NB4 (cell line): ENCODE data around the gene FUZ.

Experiments used
- DNase-seq: peaks from one replicate; pipeline ENCODE4 v3.0.0; 2010; ENCODE audit warnings: low read depth
- H3K4me3 ChIP-seq: one replicate; pipeline ENCODE4 v1.5.1; 2011; ENCODE audit warnings: mild to moderate bottlenecking, low read depth, low read length, moderate library complexity
- CTCF ChIP-seq: IDR thresholded peaks from one replicate; pipeline ENCODE4 v1.5.1; 2012; ENCODE audit warnings: low read depth, low read length
- MAX ChIP-seq: IDR thresholded peaks from 2 replicates; pipeline ENCODE4 v1.6.1; 2011; ENCODE audit warnings: low read depth, low read length
- MYC ChIP-seq: IDR thresholded peaks from 2 replicates; pipeline ENCODE4 v1.6.1; 2011; ENCODE audit warnings: low read depth, low read length
- POLR2A ChIP-seq: IDR thresholded peaks from 2 replicates; pipeline ENCODE4 v1.6.1; 2011; ENCODE audit warnings: mild to moderate bottlenecking; ENCODE audit not compliant: insufficient read length; ENCODE audit errors: extremely low read depth

The FUZ gene

DNA sequence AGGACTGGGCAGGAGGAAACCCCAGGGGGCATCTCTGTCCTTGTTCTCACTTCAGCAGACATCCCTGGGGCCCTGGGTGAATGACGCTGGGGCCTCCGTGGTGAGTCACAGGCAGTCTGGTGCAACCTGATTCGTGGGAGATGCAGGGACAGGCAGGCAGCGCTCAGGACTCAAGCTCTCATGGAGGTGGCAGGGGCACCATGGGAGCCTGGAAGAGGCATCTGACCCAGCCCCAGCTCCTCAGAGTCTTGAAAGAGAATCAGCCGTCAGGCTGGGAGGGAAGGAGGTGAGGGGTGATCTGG lies 23.9 kb upstream of the FUZ start:
- DNase-seq, result peak; percentile 85
- no peak for TF ChIP-seq MYC
- no peak overlapping the region for H3K4me3 ChIP-seq

- no peak for TF ChIP-seq CTCF
- TF ChIP-seq MYC, result no peak
- TF ChIP-seq MAX, result no peak
- no peak for TF ChIP-seq POLR2A
- DNase-seq, result peak; percentile 28
These were observed 23.3 kb upstream of the FUZ start for GRCh38 chr19:49836176-49837008.

GRCh38 chr19:49835562-49835961 lies 22.5 kb upstream of the FUZ start:
- no peak overlapping the region for H3K4me3 ChIP-seq
- no peak for TF ChIP-seq CTCF
- no peak for DNase-seq

More at GRCh38 chr19:49836176-49837008, 23.3 kb upstream of the FUZ start:
- no peak overlapping the region for H3K4me3 ChIP-seq

DNA sequence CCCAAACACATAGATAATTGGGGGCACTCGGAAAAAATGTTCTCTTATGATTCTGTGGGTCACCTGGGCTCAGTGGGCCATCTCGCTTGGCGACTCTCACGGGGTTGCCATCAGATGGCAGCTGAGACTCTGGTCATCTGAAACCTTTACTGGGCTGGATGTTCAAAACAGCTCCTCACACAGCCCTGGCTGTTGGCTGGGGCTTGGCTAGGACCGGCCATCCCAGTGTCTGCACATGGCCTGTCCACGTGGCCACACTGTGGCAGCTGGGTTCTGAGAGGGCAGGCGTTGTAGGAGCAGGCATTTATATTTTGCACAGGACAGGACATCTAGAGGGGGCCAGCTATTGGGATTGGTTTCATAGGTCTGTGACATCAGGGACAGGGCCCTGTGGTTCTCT lies 20.5 kb upstream of the FUZ start:
- peak overlapping the region; percentile 14 for H3K4me3 ChIP-seq
- TF ChIP-seq MAX, result no peak
- TF ChIP-seq CTCF, result no peak
- no peak for TF ChIP-seq POLR2A
- no peak for TF ChIP-seq MYC
- no peak for DNase-seq

DNA sequence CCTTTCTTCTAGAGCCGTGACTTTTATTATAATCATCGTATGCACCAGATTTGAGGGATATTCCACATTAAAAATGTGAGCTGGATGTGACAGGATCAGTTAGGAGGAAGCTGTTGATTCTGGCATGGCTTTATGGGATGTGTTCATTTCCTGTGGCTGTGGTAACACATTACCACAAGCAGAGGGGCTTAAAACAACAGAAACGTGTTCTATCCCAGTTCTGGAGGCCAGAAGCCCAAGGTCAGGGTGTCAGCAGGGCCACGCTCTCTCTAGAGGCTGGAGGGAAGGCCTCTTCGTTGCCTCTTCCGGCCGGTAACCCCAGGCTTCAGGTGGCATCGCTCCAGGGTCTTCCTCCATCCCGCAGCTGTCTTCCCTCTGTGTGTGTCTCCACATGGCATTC lies 19.5 kb upstream of the FUZ start:
- TF ChIP-seq MAX, result peak; percentile 88
- peak; percentile 93 for TF ChIP-seq MYC
- no peak for TF ChIP-seq POLR2A
- peak overlapping the region; percentile 52 for H3K4me3 ChIP-seq

GRCh38 chr19:49831592-49831991 lies 18.5 kb upstream of the FUZ start:
- peak overlapping the region; percentile 52 for H3K4me3 ChIP-seq
- peak; percentile 85 for DNase-seq
- TF ChIP-seq MAX, result no peak; the same call in 1 of the 2 replicates
- TF ChIP-seq POLR2A, result no peak
- no peak for TF ChIP-seq CTCF

More for the DNA sequence above, 19.5 kb upstream of the FUZ start:
- peak; percentile 93 for DNase-seq

GRCh38 chr19:49830766-49831165 lies 17.7 kb upstream of the FUZ start:
- peak; percentile 77 for DNase-seq
- no peak for TF ChIP-seq CTCF
- no peak for TF ChIP-seq MYC
- 0 out of 2 replicates have a peak, but pooled peaks have one; percentile 31 for TF ChIP-seq MAX
- peak overlapping the region; percentile 25 for H3K4me3 ChIP-seq
